Progenitor cell of endocrine pancreas (in vitro differentiated cells): ENCODE data around the gene UBAC2. TPM values are rescaled to one million over a fixed set of nuclear protein-coding genes. Genes with fewer than 3 reads are reported as not detected.

Experiments
- DNase-seq: peaks from one replicate; pipeline ENCODE4 v3.0.0; 2021; ENCODE audit warnings: low spot score; ENCODE audit not compliant: unreplicated experiment
- H3K27ac Mint-ChIP-seq: 2 replicates; pipeline ENCODE4 v1.8.0; 2021; ENCODE audit warnings: mild to moderate bottlenecking, moderate library complexity, mixed read lengths
- H3K27me3 Mint-ChIP-seq: 2 replicates; pipeline ENCODE4 v1.8.0; 2021; ENCODE audit warnings: mixed read lengths
- H3K36me3 Mint-ChIP-seq: 2 replicates; pipeline ENCODE4 v1.8.0; 2022; ENCODE audit warnings: mixed read lengths; ENCODE audit not compliant: insufficient read depth
- H3K4me1 Mint-ChIP-seq: 2 replicates; pipeline ENCODE4 v1.8.0; 2021; ENCODE audit warnings: low read depth, mixed read lengths
- H3K4me3 Mint-ChIP-seq: 2 replicates; pipeline ENCODE4 v1.8.0; 2021; ENCODE audit warnings: low read depth, mild to moderate bottlenecking, moderate library complexity, mixed read lengths
- H3K9me3 Mint-ChIP-seq: 2 replicates; pipeline ENCODE4 v1.8.0; 2021; ENCODE audit warnings: low read depth, mixed read lengths
- CTCF ChIP-seq: fragments of 200-600 bp; sonication (generic); IDR thresholded peaks from one replicate; pipeline ENCODE4 v1.5.0; 2021; ENCODE audit warnings: antibody characterized with exemption, mild to moderate bottlenecking; ENCODE audit not compliant: unreplicated experiment
- total RNA-seq: library from RNA; stranded (reverse); gene quantifications from 2 replicates; pipeline ENCODE4 v1.2.1, GENCODE V29; 2021

The UBAC2 gene
- total RNA-seq, 1 donor from 2014 or later = 60.6 TPM

- peaks cover 10% of the 10 kb centered on the region for H3K27me3 Mint-ChIP-seq
- H3K9me3 Mint-ChIP-seq = no peaks in the 10 kb centered on the region
- H3K27ac Mint-ChIP-seq = no peak overlapping the region
- no peak for TF ChIP-seq CTCF
- peaks cover 2% of the 10 kb centered on the region for H3K4me1 Mint-ChIP-seq
- DNase-seq = no peak
- no peaks in the 10 kb centered on the region for H3K36me3 Mint-ChIP-seq
- H3K4me3 Mint-ChIP-seq = no peak overlapping the region
Observed at GRCh38 chr13:99415014-99415650, 214.5 kb downstream of the UBAC2 start.

DNA sequence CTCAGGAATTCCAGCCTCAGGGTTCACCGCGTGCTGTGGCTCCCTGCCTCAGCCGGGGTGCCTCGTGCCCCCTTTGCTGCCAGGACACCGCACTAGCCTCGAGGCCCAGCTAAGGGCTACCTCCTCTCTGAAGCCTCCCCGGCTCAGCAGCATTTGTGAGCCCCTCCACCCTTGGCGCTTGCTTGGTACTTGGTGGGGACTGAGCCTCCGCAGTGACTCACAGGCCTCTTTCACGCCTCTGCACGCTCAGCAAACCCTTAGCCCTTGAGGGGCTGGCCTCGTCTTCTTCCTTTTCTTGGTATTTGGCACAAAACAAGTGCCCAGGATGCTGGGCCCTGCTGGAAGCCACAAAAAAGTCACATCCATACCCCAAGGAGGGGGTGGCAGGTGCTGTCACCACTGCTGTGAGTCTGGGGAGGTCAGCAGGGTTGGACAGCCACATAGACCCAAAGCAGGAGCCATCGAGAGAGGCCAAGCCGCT, 215.2 kb downstream of the UBAC2 start:
- Mint-ChIP-seq H3K27me3 (peaks cover 12% of the 10 kb centered on the region), H3K27ac (no peak overlapping the region), H3K4me3 (no peak overlapping the region), H3K4me1 (peaks cover 2% of the 10 kb centered on the region), H3K9me3 (no peaks in the 10 kb centered on the region), H3K36me3 (no peaks in the 10 kb centered on the region)
- DNase-seq = no peak
- no peak for TF ChIP-seq CTCF

GRCh38 chr13:99416411-99417121, 215.9 kb downstream of the UBAC2 start:
- no peak overlapping the region for H3K27ac Mint-ChIP-seq
- peaks cover 2% of the 10 kb centered on the region for H3K4me1 Mint-ChIP-seq

GRCh38 chr13:99417201-99418102, 216.8 kb downstream of the UBAC2 start:
- DNase-seq = no peak
- TF ChIP-seq CTCF = no peak
- Mint-ChIP-seq H3K36me3 (no peaks in the 10 kb centered on the region), H3K27me3 (peaks cover 21% of the 10 kb centered on the region), H3K4me3 (peak overlapping the region; percentile 4), H3K4me1 (peaks cover 2% of the 10 kb centered on the region), H3K9me3 (no peaks in the 10 kb centered on the region), H3K27ac (no peak overlapping the region)

More at GRCh38 chr13:99416411-99417121, 215.9 kb downstream of the UBAC2 start:
- Mint-ChIP-seq H3K9me3 (no peaks in the 10 kb centered on the region), H3K27me3 (peaks cover 16% of the 10 kb centered on the region), H3K4me3 (no peak overlapping the region), H3K36me3 (no peaks in the 10 kb centered on the region)
- no peak for DNase-seq
- TF ChIP-seq CTCF = no peak
